ENCODE measurements around the gene EIF4G2.
"Not testable (repeated sequence)": the region's sequence is repeated elsewhere in the genome, so short reads cannot be mapped to it uniquely, and the experiment has no call there.

The EIF4G2 gene

DNA sequence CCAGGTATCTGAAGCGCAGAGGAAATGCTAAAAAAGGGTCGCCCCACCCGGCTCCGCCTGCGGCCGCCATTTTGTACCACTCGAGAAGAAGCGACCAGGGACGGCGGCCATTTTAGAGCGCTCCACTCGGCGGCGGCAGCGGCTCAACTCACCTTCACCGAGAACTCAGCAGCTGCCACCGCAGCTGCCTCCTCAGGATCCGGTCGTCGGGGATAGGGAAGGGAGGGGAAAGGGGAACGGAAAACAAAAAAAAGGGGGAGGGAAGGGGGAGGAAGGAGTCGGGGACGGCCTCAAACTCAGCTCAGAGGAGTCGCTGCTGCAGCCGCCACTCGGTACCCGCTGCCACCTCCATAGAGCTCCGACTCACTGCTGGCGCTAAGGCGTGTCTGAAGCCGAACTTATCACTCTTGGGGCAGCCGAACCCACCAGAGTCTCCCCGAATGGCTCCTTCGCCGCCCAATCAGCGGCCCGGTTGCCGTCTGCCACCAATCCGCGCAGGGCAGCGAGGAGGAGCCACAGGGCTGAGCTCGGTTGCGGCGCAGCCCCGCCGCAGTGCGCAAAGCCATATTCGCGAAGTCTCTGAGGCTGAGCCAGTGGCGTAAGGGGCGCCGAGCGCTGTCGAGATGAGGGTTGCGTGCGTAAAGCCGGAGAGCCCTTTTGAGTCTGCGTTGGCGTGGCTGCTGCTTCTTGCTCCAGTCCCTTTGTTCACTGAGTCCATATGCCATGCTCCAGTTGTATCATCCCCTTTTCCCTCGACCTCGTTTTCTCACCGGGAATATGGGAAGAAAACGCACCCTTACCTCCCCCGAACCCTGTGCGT is at the start of gene EIF4G2:
EIF4G2 (minus strand) TSS at position 374 of the 820 bp plus-strand sequence.
- FAIRE-seq (peak; percentile 82), DNase-seq (ENCODE audit: low spot score) (peak; percentile 95)

DNA sequence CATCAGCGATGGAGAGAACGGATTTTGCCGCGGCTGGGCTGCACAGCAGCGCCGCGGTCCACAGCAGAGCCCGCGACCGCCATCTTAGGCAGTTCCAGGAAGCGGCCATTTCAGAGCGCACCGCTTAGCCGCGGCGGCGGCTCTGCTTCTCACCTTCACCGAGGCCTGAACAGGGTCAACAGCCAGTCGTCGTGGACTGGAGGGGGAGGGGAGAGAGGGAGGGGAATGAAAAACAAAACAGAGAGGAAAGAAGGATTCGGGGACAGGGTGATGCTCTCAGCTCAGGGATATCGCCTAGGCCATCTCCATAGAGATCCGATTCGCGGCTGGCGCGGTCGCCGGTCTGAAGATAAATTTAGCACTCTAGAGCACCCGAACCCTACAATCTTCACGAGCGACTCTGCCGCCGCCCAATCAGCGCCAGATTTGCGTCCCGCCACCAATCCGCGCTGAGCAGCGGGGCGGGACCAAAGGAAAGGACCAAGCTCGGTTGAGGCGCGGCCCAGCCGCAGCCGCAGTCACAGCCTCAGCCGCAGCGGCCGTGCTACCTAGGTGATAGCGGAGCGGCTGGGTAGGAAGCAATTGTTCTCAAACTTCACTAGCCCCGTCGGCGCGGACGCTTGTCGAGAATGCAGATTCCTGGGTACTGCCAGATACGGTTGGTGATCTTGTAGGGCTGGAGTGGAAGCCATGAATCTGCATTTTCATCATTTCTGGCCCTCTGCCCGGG is 49.1 kb upstream of the EIF4G2 start, which contains the start of gene ZBED5:
ZBED5 (minus strand) TSS at position 345 of the 730 bp plus-strand sequence. CDS start 3,108 bp downstream, outside the sequence.
- DNase-seq (ENCODE audit: low spot score) (peak; percentile 90), FAIRE-seq (peak; percentile 53)

DNA sequence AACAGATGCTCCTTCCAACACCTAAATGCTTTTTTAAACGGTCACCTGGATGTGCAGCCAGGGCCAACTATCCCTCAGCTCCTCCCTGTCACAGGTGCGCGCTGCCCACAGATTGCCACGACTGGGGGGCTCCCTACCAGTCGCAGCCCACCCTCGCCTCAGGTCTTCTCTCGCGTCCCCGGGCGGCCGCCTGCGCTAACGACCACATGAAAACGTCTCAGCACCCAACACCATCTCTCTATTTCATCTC is 48.7 kb upstream of the EIF4G2 start:
- DNase-seq (ENCODE audit: low spot score) (no peak), FAIRE-seq (no peak)

DNA sequence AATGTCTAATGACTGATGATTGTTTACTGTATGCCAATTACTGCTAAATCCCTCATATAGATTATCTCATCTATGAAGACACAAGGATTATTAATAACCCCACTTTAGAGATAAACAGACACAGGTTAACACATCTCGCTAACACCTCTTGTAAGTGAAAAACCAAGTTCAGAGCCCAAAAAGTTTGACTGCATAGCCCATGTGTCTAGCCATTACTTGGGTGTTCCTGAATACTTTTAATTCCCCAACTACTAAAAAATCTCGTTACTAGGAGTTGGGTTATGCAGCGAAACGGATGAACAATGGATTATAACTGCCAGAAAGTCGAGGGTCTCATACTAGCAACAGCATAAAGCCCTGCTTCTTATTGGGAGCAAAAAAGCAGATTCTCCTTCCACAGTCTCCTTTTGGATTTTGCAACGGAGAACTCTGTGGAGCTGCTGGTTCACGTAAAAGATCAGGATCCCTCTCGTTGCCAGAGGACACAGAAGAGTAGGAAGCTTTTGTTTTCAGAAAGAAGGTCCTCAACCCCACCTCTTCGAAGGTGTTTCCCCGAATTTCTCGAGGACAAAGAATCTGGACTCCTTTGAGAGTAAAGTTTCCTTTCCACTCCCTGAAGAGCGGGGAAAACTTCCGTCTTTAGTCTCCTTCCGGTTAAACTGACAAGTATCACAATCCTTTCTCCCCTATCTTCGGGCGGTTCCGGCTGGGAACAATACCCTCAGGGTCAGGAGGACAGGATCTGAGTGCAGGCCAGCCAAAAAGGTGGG is 48.1 kb upstream of the EIF4G2 start:
- FAIRE-seq (no peak), DNase-seq (ENCODE audit: low spot score) (peak; percentile 37)

DNA sequence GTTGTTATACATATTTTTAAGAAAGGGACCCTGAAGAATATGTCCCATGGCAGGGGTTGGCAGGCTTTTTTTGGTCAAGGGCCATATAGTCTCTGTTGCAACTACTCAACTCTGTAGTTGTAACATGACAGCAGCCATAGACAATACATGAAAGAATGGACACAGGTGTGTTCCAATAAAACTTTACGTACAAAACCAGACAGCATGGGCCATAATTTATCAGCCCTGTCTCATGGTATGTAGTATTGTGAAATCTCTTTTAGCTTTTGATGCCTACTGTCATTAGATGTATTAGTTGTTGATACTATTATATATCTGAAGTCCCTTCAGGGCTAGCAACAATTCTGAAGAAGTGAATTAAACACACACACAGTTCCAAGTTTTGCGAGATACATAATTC is 46.6 kb upstream of the EIF4G2 start:
- DNase-seq (ENCODE audit: low spot score) (no peak), FAIRE-seq (no peak)

DNA sequence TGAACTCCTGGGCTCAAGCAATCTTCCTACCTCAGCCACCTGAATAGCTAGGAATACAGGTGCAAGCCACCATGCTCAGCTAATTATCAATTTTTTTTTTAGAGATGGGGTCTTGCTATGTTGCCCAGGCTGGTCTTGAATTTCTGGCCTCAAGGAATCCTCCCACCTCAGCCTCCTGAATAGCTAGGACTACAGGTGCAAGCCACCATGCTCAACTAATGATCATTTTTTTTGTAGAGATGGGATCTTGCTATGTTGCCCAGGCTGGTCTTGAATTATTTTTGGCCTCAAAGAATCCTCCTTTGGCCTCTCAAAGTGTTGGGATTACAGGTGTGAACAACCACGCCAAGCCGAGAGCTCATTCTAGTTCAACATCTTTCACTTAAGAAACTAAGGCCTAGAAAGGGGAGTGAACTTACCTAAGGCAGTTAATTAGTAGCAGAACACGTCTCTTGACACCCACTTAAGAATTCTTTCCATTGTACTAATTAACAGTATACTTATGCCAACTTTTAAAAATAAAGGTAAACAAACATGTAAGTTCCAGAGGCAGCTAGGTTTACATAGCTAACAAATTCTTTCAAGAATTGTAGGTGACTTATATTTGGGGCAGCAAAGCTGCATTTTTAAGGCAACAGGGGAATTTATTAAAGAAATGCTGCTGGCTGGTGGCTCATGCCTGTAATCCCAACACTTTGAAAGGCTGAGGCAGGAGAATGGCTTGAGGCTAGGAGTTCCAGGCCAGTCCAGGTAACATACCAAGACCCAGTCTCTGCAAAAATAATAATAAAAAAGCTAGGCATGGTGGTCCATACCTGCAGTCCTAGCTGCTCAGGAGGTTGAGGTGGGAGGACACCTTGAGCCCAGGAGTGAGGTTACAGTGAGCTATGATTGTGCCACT is 39.5 kb upstream of the EIF4G2 start:
- FAIRE-seq (no peak), DNase-seq (ENCODE audit: low spot score) (no peak)

DNA sequence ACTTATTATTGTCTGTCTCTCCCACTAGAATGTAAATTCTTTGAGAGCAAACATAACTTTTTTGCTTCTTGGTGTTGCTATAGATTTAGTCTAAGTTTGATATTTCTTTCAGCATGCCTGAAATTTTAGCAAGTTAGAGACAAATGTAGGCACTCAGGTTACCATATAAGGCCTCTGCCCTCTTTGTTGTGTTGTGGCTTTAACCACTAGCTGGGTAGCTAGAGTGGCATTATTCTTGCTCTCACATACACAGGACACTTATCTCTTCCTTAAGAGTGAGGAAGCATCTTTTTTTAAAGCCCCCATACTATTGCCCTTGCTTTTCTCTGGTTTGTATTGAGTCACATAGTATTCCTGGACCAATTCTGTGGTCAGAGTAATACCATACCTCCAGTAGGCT is 37.9 kb upstream of the EIF4G2 start:
- FAIRE-seq = no peak
- no peak for DNase-seq (ENCODE audit: low spot score)

DNA sequence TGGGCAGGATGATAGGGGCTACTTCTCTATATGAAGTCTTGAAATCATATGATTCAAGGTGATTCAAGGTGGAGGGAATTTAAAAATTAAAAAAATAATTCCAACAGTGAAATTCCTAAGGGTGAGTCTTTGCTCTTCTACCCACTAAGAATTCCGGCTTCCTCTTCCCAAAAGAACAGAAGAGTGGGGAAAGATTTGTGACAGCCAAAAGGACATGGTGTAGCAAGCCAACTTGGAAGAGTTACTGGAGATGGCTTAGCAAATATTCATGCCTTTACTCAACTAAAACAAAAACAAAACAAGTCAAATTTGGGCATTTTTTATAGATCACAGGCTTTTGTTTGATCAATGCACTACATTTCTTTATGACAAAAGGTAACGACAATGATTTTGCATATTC is 36.9 kb upstream of the EIF4G2 start:
- DNase-seq (ENCODE audit: low spot score) (no peak), FAIRE-seq (no peak)

DNA sequence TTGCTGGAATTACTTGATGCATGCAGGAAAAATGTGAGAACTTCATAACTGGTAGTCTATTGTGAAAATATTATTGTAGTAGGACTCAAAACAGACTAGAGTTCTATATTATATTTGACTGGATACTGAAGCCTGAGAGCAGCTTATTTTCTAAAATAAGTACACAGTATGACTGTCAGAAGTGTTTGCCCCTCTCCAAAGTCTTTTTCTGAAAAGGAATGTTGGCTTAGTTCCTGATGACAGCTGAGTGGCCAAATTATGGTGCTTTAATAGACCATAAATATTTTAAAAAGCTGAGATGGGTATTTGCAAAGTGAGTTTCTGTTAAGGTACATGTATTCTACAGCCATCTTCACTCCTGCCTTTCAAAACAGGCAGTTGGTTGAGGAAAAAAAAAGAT is 36.1 kb upstream of the EIF4G2 start:
- no peak for FAIRE-seq
- no peak for DNase-seq (ENCODE audit: low spot score)

DNA sequence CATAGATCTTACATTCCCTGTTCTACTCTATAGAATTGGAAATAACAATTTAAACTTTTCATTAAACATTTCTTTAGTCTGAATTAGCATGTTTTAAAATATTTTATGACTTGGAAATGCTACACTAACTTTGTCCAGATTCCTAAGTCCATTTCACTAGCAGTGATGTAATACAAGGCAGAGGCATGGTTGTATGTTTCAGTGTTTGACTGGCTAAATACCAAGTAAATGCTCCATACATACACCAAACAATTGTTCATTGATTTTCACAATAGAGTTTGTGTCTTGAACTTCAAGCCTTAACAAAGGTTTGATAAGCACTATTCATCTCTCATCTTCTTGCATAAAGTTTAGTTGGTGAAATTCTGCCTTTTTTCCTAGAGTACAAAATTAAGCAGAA is 35.6 kb upstream of the EIF4G2 start:
- DNase-seq (ENCODE audit: low spot score) (no peak), FAIRE-seq (no peak)

DNA sequence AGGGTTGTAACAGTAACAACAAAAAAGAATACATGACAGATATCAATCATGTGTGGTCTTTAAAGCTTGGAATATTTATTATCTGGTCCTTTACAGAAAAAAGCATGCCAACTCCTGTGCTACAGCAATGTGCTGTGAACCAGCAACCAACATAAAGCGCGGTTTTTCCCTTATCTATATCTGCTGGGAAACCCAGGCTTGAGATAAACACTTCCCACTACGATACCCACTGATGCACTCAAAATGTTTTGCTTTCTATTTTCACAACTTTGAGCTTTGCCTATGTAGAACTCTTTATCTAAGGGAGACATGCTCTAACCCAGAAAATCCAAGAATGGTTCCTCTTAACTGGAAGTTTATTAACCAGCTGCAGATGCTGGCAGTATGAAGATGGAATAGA is 30.2 kb upstream of the EIF4G2 start:
- DNase-seq (ENCODE audit: low spot score) (no peak), FAIRE-seq (no peak)

DNA sequence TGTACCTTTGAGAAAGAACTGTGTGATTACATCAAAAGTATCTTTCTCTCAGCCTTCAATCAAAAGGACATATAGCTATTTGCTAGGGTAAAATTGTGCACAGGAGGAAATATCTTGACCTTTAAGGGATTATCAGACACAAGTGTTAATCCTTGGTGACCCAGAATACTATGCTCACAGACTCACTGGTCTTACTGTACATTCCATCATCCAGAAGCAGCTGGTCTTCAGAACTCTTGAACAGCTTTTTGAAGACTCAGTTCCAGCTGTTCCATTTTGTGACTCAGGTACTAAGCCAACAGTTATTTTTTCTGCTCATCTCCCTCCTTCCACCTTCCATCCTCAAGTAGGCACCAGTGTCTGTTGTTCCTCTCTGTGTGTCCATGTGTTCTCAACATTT is 29.4 kb upstream of the EIF4G2 start:
- DNase-seq (ENCODE audit: low spot score) (no peak), FAIRE-seq (no peak)

DNA sequence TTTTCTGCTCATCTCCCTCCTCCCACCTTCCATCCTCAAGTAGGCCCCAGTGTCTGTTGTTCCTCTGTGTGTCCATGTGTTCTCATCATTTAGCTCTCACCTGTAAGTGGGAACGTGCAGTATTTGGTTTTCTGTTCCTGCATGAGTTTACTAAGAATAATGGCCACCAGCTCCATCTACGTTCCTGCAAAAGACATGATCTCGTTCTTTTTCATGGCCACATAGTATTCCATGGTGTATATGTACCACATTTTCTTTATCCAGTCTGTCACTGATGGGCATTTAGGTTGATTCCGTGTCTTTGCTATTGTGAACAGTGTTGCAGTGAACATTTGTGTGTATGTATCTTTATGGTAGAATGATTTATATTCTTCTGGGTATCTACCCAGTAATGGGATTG is 28.2 kb upstream of the EIF4G2 start:
- DNase-seq (ENCODE audit: low spot score); FAIRE-seq: not testable (repeated sequence)

DNA sequence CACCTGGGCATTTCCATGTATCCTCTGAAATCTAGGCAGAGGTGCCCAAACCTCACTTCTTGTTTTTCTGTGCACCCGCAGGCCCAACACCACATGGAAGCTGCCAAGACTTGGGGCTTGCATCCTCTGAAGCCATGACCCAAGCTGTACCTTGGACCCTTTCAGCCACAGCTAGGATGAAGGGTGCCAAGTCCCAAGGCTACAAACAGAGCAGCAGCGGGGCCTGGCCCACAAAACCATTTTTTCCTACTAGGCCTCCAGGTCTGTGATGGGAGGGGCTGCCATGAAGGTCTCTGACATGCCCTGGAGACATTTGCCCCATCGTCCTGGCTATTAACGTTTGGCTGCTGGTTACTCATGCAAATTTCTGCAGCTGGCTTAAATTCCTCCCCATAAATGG is 20.4 kb upstream of the EIF4G2 start:
- FAIRE-seq (no peak), DNase-seq (ENCODE audit: low spot score) (no peak)

DNA sequence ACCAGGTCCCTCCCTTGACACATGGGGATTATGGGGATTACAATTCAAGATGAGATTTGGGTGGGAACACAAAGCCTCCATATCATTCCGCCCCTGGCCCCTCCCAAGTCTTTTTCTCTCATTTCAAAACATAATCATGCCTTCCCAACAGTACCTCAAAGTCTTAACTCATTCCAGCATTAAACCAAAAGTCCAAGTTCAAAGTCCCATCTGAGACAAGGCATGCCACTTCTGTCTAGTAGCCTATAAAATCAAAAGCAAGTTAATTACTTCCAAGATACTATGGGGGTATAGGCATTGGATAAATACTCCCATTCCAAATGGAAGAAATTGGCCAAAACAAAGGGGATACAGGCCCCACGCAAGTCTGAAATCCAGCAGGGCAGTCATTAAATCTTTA is 19.7 kb upstream of the EIF4G2 start:
- FAIRE-seq (no peak), DNase-seq (ENCODE audit: low spot score) (no peak)

DNA sequence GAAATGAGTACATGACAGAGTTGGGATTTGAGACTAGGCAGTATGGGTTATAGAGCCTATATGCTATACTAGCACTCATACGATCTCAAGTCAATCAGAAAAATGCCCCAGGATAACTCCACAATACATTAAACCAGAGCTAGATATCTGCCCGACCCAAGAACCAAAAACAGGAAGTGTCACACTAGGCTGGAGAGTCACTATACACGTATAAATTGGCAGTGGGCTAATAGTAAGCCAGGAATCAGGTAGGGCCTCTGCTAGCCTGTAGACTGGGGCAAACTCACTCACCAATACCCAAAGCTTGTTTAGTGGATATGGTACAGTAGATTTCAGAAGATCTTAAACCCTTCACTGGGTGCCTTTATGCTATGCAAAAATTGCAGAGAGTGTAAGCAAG is 16.2 kb upstream of the EIF4G2 start:
- FAIRE-seq = no peak
- no peak for DNase-seq (ENCODE audit: low spot score)

DNA sequence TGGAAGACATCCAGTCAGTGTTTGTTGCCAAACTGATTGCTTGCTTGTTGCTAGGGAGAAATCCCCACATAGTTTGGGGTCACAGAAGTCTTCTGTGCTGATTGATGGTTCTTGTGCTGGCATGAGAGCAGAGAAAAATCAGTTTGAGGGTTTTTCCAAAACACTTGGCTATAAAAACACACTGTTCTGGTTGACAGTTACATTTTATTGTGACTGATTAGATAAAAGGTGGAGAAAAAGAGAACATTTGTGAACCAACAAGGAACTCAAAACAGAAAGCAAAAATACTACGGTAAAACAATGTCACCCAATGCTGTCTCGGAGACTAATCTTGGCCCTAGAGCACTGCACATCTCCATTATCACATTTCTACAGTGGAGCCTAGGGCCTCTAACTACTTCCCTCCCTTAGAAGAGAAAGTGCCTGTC is 14.4 kb upstream of the EIF4G2 start:
- no peak for DNase-seq (ENCODE audit: low spot score)
- FAIRE-seq = no peak

DNA sequence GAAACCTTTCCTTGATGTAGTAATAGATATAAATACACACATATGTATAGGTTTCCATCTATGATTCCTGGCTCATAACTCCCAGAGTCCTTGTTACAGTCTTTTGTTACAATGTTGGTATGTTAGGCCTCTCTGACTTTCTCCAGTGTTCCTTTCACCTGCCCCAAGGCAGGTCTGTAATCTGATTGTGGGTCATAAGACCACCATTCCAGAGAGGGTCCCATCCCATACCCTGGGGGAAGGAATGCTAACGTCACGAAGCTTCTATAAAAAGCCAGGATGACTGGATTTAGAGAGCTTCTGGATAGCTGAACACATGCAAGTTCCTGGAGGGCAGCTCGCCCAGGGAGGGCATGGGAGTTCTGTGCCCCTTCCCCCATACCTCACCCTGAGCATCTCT is 13.8 kb upstream of the EIF4G2 start:
- not testable (repeated sequence) for DNase-seq (ENCODE audit: low spot score); FAIRE-seq

DNA sequence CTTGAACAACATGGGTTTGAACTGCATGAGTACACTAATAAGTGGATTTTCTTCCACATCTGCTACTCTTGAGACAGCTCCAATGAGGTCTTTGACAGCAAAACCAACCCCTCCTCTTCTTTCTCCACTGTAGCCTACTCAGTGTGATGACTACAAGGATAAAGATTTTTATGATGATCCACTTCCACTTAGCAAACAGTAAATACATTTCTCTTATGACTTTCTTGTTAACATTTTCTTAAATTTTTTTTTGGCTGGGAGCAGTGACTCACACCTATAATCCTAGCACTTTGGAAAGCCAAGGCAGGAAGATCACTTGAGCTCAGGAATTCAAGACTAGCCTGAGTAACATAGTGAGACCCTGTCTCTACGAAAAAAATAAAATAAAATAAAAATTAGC is 9.9 kb upstream of the EIF4G2 start:
- DNase-seq (ENCODE audit: low spot score) = peak; percentile 20

DNA sequence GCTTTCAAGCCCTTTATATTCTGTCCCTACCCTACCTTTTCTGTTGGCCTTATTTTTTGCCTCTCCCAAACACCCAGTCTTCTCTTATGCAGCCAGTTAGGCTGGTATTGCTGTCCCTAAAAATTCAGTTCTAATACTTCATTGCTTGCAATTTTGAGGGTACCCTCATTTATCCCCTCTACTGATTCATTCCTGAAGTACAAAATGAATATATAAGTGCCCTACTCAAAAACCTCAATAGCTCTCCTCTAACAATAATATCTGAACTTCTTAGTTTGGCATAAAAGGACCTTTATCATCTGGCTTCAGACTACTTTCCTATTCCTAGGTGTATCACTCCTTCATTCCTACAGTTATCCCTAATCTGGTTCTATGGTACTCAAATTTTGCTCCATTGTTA is 5.2 kb upstream of the EIF4G2 start:
- DNase-seq (ENCODE audit: low spot score) (no peak), FAIRE-seq (no peak)

More for the DNA sequence above, 9.9 kb upstream of the EIF4G2 start:
- FAIRE-seq = no peak

Data from RCC 7860 (cell line).